HG03378 (cell line): Measurements from ENCODE around the gene VPS33A.

Experiments used
- ATAC-seq: cut with Tn5 transposase; IDR thresholded peaks from one replicate; pipeline ENCODE4 v1.9.1; 2021; ENCODE audit warnings: mild to moderate bottlenecking, moderate library complexity; ENCODE audit not compliant: unreplicated experiment

The VPS33A gene

GRCh38 chr12:122184517-122184916 lies 81.8 kb downstream of the VPS33A start:
- no peak for ATAC-seq

- no peak for ATAC-seq
Observed at GRCh38 chr12:122183588-122183940, 82.7 kb downstream of the VPS33A start.

- ATAC-seq = no peak
Observed at GRCh38 chr12:122182887-122183587, 83.3 kb downstream of the VPS33A start, which contains the start of gene LRRC43. TSS of gene LRRC43 (plus strand) at chr12:122183123. CDS start at chr12:122183145, 22 bp downstream.
